ENCODE measurements around the gene ADGRV1.

Gene ADGRV1

GRCh38 chr5:91079037-91079436 lies 520.4 kb downstream of the ADGRV1 start:
- no peak for TF ChIP-seq ZFX (IDR thresholded peaks at IDR 0.05; ENCODE audit: borderline replicate concordance)
- no peak for TF ChIP-seq CTCF (IDR thresholded peaks at IDR 0.05)
- H3K27ac ChIP-seq = no peak overlapping the region

- TF ChIP-seq CTCF (IDR thresholded peaks at IDR 0.05) (no peak), ZFX (IDR thresholded peaks at IDR 0.05; ENCODE audit: borderline replicate concordance) (no peak)
- no peak overlapping the region for H3K27ac ChIP-seq
These were observed 531.2 kb downstream of the ADGRV1 start for GRCh38 chr5:91089758-91090157.

DNA sequence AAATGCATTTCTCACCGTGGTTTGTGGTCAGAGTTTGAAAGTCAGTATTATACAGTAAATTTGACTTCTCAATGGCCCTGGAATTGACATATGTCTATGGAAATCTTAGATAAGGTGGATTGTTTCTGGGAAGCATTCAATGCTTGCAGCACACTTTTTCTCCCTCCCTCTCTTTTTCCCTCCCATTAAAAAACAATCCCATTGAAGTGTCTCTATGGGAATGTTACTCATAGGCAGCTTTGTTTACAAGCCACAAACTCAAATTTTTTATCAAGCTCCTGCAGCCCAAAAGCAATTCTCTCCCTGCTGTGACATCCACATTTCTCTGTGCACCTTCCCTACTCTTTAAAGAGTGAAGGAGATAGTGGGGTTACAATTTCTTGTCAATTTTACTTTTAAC lies 532.4 kb downstream of the ADGRV1 start:
- H3K27ac ChIP-seq = no peak overlapping the region
- TF ChIP-seq CTCF (IDR thresholded peaks at IDR 0.05) = no peak
- no peak for TF ChIP-seq ZFX (IDR thresholded peaks at IDR 0.05; ENCODE audit: borderline replicate concordance)

DNA sequence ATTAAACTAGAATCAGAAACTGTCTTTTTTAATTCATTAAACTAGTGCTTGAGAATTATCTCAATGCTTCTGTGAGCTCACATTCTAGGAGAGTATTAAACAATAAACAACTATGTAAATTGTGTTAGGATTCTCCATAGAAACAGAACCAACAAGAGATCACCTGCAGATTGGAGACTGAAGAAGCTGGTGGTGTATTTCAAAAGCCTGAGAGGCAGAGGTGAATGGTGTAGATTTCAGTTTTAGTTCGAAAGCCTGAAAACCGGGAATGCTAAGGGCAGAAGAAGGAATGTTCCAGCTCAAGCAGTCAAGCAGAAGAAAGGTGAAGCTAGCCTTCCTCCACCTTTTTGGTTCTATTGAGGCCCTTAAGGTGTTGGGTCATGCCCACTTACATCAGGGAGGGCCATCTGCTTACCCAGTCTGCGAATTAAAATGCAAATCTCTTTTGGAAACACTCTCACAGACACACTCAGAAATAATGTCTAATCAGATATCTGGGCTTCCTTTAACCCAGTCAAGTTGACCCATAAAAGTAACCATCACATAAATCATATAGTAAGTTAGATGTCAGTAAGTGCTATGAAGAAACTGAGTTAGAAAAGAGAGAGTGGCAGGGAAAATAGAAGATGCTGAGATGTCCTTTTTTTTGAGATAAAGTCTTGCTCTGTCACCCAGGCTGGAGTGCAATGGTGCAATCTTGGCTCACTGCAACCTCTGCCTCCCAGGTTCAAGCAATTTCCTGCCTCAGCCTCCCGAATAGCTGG lies 533.1 kb downstream of the ADGRV1 start:
- H3K27ac ChIP-seq = no peak overlapping the region
- TF ChIP-seq ZFX (IDR thresholded peaks at IDR 0.05; ENCODE audit: borderline replicate concordance) (no peak), CTCF (IDR thresholded peaks at IDR 0.05) (no peak)

DNA sequence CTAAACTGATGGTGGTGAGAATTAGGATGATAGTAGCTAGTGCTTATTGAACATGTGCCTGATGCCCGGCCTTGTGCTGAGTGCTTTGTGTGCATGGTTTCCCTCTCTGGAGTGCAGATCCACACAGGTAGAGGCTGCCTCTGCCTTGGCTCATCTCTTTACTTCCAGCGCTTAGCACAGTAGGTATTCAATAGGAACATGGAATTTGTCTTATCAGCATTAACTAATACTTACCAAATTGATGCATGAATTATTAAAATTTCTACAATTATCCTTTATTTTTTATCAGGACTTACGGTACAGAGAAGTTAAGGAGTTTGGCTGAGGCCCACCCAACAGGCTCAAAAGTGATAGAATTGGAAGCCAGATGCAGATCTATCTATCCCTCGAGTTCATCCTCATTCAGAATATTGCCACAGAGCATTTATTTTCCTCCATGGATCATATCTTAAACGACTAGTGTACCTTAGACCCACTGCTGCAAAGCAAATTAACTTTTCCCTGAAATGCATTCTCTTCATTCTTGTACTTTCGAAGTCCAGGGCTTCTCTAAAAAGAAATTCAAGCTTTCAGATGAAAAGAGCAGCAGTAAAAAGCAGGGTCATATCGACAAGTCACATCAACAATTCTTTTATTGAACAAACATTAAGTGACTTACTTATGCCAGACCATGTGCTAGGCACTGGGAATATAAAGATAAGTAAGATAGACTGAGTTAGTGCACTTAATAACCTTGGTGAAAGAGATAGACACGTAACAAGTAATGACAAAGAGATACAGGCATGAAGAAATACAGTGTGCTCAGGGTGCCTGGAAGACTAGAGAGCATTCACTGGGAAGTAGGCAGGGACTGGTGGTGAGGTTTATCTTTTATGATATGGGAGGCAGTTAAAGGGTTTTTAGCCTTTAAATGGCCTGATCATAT lies 534.5 kb downstream of the ADGRV1 start:
- no peak for TF ChIP-seq ZFX (IDR thresholded peaks at IDR 0.05; ENCODE audit: borderline replicate concordance)
- TF ChIP-seq CTCF (IDR thresholded peaks at IDR 0.05) = no peak
- H3K27ac ChIP-seq = no peak overlapping the region

GRCh38 chr5:91095313-91095712 lies 536.7 kb downstream of the ADGRV1 start:
- no peak for TF ChIP-seq CTCF (IDR thresholded peaks at IDR 0.05)
- no peak for TF ChIP-seq ZFX (IDR thresholded peaks at IDR 0.05; ENCODE audit: borderline replicate concordance)
- H3K27ac ChIP-seq = no peak overlapping the region

Data from 22Rv1 (cell line).